Parietal lobe (tissue), 1 donor: ENCODE measurements around the gene USP31. TPM values are rescaled to one million over a fixed set of nuclear protein-coding genes. Genes with fewer than 3 reads are reported as not detected.

Source experiments
- total RNA-seq: library from RNA; depleted of rRNA; stranded (reverse); fragments of >200 nt; gene quantifications from one replicate; pipeline ENCODE4 v1.2.3, GENCODE V29; 2014

Gene USP31, protein sequence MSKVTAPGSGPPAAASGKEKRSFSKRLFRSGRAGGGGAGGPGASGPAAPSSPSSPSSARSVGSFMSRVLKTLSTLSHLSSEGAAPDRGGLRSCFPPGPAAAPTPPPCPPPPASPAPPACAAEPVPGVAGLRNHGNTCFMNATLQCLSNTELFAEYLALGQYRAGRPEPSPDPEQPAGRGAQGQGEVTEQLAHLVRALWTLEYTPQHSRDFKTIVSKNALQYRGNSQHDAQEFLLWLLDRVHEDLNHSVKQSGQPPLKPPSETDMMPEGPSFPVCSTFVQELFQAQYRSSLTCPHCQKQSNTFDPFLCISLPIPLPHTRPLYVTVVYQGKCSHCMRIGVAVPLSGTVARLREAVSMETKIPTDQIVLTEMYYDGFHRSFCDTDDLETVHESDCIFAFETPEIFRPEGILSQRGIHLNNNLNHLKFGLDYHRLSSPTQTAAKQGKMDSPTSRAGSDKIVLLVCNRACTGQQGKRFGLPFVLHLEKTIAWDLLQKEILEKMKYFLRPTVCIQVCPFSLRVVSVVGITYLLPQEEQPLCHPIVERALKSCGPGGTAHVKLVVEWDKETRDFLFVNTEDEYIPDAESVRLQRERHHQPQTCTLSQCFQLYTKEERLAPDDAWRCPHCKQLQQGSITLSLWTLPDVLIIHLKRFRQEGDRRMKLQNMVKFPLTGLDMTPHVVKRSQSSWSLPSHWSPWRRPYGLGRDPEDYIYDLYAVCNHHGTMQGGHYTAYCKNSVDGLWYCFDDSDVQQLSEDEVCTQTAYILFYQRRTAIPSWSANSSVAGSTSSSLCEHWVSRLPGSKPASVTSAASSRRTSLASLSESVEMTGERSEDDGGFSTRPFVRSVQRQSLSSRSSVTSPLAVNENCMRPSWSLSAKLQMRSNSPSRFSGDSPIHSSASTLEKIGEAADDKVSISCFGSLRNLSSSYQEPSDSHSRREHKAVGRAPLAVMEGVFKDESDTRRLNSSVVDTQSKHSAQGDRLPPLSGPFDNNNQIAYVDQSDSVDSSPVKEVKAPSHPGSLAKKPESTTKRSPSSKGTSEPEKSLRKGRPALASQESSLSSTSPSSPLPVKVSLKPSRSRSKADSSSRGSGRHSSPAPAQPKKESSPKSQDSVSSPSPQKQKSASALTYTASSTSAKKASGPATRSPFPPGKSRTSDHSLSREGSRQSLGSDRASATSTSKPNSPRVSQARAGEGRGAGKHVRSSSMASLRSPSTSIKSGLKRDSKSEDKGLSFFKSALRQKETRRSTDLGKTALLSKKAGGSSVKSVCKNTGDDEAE (N-terminal part only)
- 51.3 TPM for total RNA-seq

GRCh38 chr16:23149267-23149992, at the start of gene USP31:
Gene USP31, minus strand, starts transcription at chr16:23149452. Its CDS starts 182 bp downstream, at chr16:23149270.

GRCh38 chr16:23182679-23183542, 33.7 kb upstream of the USP31 start, which contains the start of gene SCNN1G:
Gene SCNN1G, plus strand, starts transcription at chr16:23182745. Its CDS starts 3,527 bp downstream, at chr16:23186272.

Other genes with a start within 250 kb of the USP31 start
- 0.63 TPM for gene SCNN1G, start 33.3 kb upstream of the USP31 start, total RNA-seq
- not detected for gene SCNN1B, start 152.8 kb upstream of the USP31 start, total RNA-seq